ENCODE data around the gene LRRN2.

The LRRN2 gene

DNA sequence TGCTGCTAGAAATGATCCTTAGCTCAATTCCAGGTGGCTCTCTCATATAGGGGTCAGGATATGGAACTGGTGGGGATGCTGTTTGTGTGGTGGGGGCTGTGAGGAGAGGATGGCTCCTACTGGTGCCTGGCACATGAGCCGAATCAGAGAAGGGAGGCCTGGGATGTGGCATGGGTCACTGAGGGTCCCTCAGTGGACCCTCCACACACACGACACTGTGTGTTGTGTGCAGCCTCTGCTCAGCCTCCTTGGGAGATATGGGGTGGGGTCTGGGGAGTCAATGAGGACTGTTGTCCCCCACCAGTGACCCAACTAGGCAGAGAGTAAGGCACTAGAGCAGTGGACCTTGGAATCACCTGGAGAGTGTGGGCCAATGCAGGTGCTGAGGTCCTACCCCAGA is 3.2 kb upstream of the LRRN2 start:
- DNase-seq = no peak

DNA sequence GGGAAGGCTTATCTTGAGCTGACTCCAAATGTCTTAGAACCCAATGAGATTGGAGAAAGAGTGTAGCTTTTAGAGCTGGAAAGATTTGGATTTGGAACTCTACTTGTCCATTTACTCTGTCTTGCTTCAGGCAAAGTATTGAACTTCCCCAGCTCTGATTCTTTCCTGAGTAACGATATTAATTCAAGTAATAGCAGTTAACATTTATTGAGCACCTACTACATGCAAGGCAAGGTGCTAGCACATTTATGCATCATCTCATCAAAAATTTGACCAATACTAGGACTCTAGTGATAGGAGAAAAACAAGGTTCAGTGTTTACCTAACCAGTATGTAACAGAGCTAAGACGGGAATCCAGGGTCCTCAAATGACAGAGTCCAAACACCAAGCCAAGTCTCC is 2.5 kb upstream of the LRRN2 start:
- DNase-seq = no peak

DNA sequence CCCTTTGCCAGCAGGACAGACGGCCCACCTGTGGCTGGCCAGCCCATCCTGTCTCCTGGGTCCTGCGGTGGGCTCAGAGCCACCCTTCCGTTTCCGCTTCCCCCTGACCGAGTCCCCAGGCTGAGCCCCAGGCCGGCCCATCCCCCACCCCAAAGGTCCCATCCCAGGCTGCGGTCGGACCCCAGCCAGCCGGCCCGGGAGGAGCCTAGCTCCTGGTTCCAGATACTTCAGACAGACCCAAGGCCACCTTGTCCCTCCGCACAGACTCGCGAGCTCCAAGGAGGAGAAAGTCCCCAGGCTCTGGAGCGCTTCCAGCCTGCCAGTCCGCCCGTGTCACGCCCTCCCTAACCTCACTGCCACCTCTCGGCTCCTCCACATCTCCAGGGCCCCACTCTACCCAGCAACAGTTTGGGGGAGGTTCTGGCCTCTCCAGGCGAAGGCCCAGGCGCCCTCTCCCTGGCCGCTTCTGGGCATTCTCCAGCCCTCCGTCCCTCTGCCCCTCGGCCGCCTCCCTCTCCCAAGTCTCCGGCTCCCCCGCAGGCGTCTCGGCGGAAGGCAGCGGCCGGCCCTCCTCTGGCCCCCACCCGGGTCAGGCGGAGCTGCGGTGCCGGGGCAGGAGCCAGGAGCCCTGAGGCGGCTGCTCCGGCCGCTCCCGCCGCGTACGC is 835 bp downstream of the LRRN2 start:
- peak; percentile 32 for DNase-seq

DNA sequence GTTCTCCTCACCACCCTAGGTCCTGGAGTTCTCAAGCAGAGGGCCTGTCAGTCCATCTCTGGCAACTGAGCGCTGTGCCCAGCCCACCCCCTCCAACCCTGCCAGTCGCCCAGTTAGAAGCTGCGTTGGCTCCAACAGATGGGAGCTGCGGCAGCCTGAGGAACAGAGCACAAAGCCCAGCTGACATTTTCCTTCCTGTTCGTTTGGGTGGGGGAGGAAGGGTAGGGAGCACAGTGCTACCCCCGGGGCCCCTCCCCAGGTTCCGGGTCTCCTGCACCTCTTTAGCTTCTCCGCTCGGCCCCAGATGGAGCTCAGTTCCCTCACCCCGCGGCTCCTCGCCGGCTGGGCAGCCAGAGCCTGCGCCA is 1.4 kb downstream of the LRRN2 start:
- DNase-seq = no peak

DNA sequence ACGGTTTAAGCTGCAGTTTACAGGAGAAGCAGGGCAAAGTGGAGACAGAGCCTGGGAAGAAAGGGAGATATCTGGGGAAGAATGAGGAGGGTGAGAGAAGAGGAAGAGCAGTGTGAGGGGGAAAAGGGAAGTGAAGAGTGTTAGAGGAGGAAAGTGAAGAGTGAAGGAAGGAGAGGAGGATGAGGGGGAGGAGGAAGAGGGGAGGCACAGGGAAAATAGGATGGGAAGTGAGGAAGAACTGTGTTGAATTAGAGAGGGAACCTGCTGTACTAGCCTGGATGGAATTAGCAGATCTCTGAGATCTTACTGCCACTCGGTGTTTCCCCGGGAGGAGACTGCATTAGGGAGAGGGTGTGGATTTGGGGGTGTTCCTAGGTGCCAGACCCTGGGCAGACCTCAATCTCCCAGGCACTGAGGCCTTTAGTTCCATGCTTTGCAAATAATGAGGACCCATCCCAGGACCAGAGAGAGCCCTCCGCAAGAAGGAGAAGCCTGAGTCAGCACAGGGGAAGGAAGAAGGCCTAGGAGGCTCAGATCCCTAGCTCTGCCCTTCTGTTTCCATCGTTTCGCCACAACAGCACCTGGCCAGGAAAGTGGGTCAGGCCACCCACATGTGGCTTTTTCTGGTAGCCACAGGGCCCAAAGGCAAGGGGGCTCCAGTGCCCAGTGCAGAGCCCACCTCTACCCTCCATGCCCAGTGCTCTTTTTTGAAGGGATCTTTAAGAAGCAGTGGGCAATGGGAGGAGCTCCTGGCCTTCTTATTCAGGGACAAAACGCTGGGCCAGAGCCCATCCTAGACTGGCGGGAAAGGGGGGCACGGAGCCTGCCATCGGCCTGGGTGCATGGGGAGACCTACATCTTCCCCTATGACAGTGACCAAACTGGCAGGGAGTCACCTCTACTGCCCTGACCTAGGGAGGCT is 2.0 kb downstream of the LRRN2 start:
- no peak for DNase-seq

DNA sequence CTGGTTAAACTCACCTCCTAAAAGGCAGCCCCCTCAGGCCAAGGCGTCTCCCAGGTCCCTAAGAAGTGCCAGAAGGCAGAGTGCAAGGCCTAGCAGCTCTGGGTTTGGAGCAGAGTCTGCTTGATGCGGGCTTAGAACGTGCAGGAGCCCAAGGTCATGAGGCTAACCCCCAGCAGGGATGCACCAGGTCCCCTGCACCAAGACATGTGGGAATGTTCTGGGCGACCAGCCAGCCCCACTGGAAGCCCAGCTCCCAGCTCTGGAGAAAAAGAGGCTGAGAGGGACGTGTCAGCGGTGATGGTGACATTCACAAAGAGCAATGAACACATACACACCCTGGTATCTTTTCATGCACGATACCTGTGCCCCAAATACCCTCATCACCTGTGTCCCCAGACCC is 5.1 kb downstream of the LRRN2 start:
- no peak for DNase-seq

DNA sequence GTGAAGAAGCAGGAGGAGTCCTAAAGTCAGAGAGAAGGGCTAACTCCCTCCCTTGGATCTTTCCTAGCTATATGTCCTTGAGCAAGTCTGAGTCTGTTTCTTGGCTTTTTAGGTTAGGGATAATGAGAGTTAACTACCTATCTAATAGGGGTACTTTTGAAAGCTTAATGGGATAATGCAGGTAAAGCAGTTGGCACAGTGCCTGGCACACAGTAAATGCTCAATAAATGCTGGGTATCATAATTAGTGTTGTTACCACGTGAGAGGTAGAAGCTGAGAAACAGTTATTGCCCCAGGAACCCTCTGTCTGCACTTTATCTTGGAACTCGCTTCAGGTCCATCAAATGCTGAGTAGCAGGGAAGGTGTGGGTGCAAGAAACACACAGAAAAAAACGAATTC is 5.5 kb downstream of the LRRN2 start:
- DNase-seq = no peak

DNA sequence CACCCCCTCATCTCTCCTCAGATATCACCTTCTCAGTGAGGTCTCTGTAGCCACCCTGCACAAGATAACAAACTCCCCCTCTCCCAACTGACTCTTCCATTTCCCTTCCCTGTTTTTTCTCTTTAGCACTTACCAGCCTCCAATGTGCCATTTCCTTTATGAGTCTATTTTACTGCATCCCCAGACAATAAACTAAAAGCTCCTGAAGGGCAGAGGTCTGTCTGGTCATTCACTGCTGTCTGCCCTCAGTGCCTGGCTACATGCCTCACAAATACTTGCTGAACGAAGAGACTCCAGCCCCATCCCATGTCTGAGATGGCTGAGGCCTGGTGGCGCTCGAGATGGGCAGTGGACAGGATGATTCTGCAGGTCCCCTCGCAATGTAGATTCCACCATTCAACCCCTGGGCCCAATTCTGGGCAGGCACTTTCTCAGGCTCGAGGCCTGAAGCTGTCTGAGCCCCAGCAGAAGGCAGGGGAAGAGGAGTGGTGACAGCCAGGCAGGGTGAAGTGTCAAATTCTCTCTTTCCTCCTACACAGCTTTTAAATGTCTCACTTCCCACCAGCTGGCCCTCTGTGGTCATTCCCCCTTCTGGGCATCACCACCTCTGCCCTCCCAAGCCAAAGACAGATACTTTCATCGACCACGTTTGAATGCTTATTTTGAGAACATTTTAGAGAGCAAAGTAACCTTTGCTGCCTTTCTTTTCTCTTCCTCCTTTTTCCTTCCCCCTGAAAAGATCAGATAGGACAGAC is 6.6 kb downstream of the LRRN2 start:
- DNase-seq = no peak

DNA sequence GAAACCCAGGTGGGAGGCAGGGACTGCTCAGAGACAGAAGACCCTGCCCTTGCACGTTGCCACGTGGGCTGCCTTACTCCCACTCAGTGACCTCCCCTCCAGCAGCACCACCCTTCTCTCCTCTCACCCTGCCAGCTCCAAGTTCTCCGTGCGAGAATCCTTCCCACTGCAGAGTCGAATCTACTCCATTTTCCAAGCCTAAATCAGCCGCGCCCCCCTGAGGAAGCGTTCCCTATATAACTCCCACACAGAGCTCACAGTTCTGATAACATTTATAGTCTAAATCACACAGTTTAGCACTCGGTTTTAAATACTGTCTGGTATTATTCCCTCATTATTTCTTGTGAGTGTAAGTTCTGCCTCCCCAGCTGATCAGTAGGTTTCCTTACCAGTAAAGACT is 7.7 kb downstream of the LRRN2 start:
- DNase-seq = no peak

DNA sequence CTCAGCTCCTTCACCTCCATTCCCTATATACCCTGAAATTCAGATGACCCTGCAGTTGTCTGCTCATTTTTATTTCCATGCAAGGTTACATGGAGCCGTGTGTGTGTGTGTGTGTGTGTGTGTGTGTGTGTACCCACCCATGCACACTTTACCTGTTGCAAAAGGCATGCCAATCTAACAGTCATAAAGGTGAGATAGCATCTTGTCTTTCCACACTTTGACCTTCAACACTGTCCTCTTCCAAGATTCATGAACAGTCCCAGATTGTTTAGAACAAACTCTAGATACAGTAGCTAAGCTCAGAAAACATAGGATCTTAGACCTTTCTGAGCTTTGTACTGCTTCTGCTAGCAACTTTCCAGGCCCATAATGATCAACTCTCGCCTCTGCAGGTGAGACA is 9.5 kb downstream of the LRRN2 start:
- no peak for DNase-seq

DNA sequence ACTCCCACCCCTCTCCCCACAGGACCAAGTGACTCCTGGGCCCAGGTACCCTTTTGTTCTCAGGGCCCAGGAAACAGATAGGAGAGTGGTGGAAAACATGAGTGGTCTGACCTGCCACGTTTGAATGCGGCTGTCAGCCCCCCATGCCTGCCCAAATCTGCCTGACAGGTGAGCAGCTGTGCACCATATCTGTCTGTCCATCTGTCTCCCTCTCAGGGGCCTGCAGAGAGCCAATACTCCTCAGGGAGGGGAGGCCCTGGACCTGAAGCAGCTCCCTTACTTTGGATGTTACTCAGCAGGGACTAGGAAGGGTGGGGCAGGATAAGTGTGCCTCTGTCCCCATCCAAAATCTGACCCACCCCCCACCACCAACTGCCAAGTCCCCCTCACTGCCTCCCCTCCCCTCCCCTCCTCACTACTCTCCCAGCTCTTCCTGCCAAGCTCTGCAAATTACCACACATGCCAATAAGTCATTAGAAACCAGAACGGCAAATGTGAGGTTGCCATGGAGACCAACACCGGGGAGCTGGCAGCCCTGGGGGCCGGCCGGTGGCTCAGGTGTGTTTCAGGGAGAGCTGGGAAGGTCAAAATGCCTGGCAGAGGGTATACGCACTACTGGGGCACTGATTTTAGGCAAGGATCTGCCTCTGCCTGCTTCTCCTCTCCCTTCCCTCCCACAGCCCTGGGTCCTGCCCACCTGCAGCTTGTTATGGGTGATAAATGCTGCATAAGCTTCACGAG is 11.5 kb downstream of the LRRN2 start:
- DNase-seq = no peak

DNA sequence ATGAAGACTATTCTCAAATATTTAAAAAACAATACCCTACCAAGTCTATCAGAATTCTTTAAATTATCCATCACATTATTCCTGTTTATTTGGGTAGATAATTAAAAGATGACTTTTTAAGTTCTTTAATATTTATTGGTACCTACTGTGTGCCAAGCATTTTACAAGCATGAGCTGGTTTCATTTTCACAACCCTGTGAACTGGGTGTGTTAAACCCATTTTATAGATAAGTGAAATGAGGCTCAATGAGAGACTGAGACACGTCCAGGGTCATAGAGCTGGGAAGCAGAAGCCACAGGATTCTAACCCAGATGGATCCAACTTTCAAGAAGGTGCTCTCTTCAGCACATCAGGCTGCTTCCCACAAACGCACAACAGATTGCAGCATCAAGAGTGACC is 12.3 kb downstream of the LRRN2 start:
- peak; percentile 30 for DNase-seq

DNA sequence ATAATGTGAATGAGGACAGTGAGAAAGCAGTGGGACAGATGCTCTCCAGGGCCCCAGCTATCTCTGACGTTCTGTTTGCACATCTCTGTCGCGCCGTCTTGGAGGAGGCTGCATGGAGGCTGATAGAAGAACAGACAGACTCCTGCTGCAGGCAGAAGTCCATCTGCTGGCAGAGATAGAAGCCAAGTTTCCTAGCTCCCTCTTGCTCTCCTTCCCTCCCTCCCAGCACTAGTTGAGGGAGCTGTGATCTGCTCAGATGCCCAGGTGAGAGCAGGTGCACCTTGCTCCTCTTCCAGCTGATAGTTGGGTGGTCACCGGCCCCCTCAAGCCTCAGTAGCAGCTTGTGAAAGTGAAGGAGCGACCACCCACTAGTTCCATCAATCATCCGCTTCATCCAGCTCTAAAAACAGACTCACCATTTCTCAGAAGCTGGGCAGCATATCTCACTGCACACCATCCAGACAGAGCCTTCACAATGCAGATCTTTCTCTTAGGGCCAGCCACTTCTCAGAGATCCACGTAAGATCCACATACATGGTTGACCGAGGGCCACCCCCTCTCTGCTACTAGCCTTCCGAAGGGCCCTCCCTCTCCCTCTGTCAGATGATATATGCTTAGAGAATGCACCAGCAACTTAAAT is 12.9 kb downstream of the LRRN2 start:
- peak; percentile 79 for DNase-seq

DNA sequence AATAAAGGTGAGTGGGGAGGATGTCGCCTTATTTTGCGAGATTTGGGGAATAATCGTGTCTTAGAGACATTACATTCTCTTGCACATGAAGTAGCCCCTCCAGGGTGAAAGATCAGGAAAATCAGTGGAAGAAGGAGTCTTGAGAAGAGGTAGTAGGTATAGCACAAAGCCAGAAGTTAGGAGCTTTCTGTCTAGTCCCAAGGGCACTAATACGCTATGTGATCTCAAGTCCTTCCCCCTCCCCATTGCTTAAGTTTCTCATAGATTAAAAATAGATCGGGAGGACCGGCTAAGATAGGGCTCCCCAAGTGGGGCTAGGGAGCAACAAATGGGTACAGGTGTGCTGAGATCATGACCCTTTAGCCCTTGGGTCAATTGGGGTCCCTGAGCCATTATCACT is 13.5 kb downstream of the LRRN2 start:
- DNase-seq = no peak

DNA sequence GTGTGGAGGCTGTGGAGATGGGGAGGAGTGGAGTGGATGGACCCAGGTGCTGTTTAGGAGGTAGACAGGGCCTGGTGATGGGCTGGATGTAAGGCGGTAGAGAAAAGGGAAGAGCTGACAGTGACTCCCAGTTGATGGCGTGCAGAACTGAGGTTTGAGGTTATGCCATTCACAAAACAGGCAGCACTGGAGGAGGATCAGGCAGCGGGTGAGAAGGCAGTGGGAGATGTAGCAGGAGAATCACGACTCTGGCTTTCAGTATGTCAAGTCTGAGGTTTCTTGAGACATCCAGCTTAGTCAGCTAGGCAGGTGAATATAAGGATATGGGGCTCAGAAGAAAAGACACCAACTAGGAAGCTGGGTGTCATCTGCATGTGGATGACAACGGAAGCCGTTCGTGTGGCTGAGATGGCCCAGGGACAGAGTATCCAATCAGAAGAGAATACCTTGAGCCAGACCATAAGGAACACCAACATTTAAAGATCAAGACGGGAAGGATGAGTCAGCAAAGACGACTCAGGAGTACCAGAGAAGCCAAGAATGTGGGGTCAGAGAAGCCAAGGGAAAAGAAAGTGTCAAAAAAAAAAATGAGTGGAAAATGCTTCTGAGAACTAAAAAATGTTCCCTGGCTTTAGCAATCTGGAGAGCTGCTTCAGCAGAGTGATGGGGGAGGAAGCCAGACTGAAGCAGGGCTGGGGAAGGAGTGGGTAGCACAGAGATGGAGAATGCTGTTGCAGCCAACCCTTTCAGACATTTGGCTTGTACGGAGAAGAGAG is 15.2 kb downstream of the LRRN2 start:
- no peak for DNase-seq

DNA sequence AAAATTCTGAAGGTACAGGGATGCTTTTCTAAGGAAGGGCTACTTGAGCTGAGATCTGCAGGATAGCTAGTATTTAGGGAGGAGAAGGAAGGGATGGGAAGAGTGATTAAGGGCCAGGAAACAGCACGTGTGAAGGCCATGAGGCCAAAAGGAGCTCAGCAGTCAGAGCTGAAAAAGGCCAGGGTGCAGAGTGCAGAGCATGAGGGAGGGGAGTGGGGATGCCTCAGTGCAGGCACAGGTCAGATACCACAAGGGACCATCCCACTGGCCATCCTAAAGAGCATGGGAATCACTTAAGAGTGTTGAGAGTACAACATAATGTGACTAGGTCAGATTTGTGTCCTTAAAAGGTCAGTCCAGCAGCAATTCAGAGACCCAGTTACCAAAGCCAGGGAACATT is 16.0 kb downstream of the LRRN2 start:
- DNase-seq = no peak

DNA sequence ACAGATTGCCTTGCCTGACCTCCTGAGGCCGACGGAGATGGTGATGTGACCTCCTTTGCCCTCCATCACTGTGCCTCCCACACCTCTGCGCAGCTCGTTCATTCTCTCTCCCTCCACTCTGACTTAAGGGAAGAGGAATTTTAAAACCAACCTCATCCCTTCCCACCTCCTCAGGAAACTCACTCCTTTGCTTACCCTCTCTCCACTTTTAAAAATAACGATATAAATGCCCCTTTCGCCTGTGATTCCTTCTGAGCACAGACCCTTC is 21.2 kb downstream of the LRRN2 start:
- DNase-seq = no peak

DNA sequence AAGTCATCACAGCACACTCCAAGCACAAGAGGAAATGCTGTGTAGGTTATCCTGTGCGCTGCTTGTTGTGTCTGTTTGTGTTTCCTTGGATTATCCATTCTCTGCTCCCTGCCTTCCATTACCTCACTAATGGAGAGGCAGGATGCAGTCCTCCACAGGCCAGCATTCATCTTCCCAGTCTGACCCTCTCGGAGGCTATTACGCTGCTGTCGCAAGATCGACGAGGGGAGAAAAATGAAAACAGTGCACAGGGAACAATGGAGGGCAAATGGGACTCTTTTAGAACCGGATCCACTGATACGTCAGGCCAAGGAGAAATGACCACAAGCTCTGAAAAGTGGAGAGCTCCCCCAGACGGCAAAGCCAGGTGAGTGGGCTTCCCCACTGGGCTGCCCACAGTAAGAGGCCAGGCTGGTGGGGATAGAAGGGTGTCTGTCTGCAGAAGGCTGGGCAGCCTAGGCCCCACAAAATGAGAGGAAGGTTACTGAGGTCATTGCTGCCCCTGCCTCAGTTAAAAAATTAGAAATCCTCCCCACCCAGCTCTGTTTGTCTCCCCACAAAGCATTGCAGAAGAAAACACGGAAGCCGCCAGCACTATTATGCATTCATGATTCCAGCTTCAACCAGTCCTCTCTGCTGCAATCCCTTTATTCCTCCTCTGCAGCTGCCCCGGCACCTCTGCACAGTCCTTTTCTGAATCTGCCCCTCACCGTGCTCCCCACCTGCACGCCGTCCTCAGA is 21.7 kb downstream of the LRRN2 start:
- DNase-seq = no peak

DNA sequence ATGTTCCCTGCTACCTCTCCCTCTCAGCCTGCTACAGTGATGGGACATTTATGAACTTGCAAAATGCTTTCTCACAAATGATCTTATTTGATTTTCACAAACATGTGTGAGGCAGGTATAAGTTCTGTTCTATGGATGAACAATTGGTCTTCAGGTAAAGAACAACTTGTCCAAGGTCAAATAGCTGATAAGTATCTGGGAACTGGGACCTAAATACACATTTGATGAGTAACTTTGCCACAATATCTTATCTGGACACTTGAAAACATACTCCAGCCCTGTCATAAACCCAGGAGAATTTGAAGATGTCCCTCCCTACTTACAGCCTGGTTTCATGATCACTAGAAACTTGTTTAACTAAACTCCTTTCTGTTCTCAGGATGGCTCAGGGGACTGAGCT is 23.0 kb downstream of the LRRN2 start:
- no peak for DNase-seq

DNA sequence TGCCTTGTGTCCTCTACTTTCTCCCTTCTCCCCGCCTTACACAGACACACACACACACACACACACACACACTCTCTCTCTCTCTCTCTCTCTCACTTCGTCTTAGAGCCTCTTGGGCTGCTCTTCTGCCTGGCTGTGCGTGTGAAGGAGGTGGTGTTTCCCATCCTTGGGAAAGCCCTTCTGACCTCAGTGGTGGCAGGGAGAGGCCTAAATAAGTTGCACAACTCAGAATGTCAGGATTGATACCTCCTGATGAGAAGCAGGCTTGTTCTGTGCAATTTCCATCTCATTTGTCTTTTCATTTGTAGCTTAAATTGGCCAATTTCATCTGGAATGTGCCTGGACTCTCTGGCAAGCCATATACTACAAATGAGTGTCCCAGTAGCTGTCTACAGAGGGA is 25.0 kb downstream of the LRRN2 start:
- DNase-seq = no peak

DNA sequence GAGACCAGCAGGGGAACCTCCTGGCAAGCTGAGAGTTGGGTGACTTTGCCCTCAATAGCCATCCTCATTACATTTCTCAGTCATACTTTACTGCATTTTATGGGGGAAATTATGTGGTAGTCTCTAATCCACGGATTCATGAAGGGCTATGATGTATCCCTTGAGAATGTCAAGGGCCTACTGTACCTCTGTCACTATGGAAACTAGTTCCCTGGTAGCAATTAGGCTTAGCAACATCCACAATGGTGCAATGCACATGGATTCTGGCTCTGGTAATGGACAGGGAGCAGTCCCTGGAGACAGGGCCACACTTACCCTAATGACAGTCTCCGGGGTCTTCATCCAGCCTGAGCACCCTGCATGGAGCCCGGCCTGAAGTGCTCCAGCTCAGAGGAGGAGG is 26.5 kb downstream of the LRRN2 start:
- DNase-seq = no peak
